ENCODE measurements around the gene DPCD. TPM values are rescaled to one million over a fixed set of nuclear protein-coding genes. Genes with fewer than 3 reads are reported as not detected.

The DPCD gene
- total and polyA plus RNA-seq, 2 of the 8 experiments (the other 6 are each of a cell fraction or from before 2014, with no cell fraction given): 21.2 to 31.4 TPM

DNA sequence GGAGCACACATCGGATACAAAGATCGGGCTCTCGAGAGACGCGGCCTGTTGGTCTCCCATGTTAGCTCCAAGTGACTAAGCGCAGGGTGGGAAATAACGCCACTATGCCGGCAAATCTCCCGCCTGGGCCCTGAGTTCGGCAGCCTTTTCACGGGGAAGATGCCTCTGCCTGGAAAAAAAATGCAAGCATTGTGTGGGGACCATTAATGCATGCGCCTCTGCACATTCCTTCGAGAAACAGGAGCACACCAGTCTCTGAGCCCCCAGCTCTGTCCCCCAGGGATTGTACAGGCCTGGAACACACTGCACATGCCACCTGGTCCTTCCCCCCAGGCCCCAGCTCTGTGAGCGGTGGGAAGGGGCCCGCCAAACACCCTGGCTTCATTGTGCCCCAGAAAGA, 62.7 kb downstream of the DPCD start:
- no peak overlapping the region for H2BK5ac ChIP-seq (ENCODE audit: low read depth, low read length)
- no peaks in the 10 kb centered on the region; the same call in 1 of the 2 replicates for H3K79me1 ChIP-seq (ENCODE audit: low read depth, low read length)
- no peak overlapping the region for H2BK15ac ChIP-seq (ENCODE audit: low read length)
- H3K23me2 ChIP-seq (ENCODE audit: low read depth, low read length): 0 out of 2 replicates have a peak, but pooled peaks cover 1% of the 10 kb centered on the region
- no peak overlapping the region for H3K4me2 ChIP-seq (ENCODE audit: insufficient read depth in 1 of 2, low read depth in 2 of 2, low read length in 2 of 2)
- no peak overlapping the region for H2AFZ ChIP-seq (ENCODE audit: low read length)
- no peak for DNase-seq (ENCODE audit: low read depth in 1 of 2, low spot score in 2 of 2)
- H4K91ac ChIP-seq (replicated peaks; ENCODE audit: insufficient read length, low read length): no peak overlapping the region
- H3K9me3 ChIP-seq (ENCODE audit: insufficient read depth in 2 of 2, low read depth in 1 of 2, low read length in 1 of 2): no peaks in the 10 kb centered on the region
- no peaks in the 10 kb centered on the region for H3K79me2 ChIP-seq (ENCODE audit: control insufficient read depth in 1 of 2, insufficient read depth in 2 of 2, low read length in 2 of 2)
- peak overlapping the region; percentile 48 for H3K18ac ChIP-seq (ENCODE audit: extremely low read depth, low read length)
- no peak overlapping the region for H3K4ac ChIP-seq (replicated peaks; ENCODE audit: insufficient read length, low read depth, low read length)
- H2BK120ac ChIP-seq (replicated peaks; ENCODE audit: low read depth, low read length): no peak overlapping the region
- ChIA-PET CTCF (ENCODE audit: partially characterized antibody) (interaction anchor here (1.0 to 1.5 kb wide), 3 partner anchors 17 to 48 kb away, joined by 4 to 7 read pairs (median 4); no protein-coding TSS in a partner anchor), POLR2A (ENCODE audit: partially characterized antibody) (interaction anchor here (0.7 to 1.1 kb wide), 2 partner anchors 43 to 167 kb away, joined by 3 read pairs; partner anchors contain the start of gene OGA)
- peak overlapping the region; percentile 17; the same call in 1 of the 2 replicates for H4K8ac ChIP-seq (ENCODE audit: extremely low read depth, insufficient read depth, low read length)
- no peak overlapping the region for H3K9ac ChIP-seq (replicated peaks in 1 of 4; ENCODE audit: extremely low read depth in 1 of 4, low read depth in 3 of 4, low read length in 3 of 4)
- H3K4me1 ChIP-seq (replicated peaks in 1 of 4; ENCODE audit: control insufficient read depth in 3 of 4, insufficient read depth in 4 of 4, low read length in 3 of 4): peaks cover 3 to 19% (median 6%) of the 10 kb centered on the region in 4 experiments; a peak in 6 of 7 replicates
- 86% methylated on average over 15 of the region's 15 CpGs; no CpG with 5 or more reads in 1 of the 2 experiments for WGBS, 2 experiments (ENCODE audit: extremely low coverage in 1 of 2, insufficient coverage in 1 of 2, insufficient read length in 1 of 2, insufficient replicate concordance in 2 of 2, low coverage in 1 of 2, low lambda C conversion rate in 2 of 2, missing lambda C conversion rate in 1 of 2)
- no peak overlapping the region for H3K14ac ChIP-seq (ENCODE audit: insufficient read length)
- no peak overlapping the region for H3K23ac ChIP-seq (ENCODE audit: insufficient read length)
- 0 out of 2 replicates have a peak overlapping the region, but pooled peaks have one; percentile 18 for H2BK20ac ChIP-seq (ENCODE audit: low read length)
- no peak overlapping the region for H3K56ac ChIP-seq (replicated peaks; ENCODE audit: insufficient read length, low read depth, low read length)
- no peak for TF ChIP-seq BCL11A (IDR thresholded peaks at IDR 0.05; ENCODE audit: low read depth in 2 of 2, low read length in 2 of 2)
- no peak for TF ChIP-seq SIN3A (conservative IDR thresholded peaks at IDR 0.05 in 1 of 2, IDR thresholded peaks at IDR 0.05 in 1 of 2; ENCODE audit: low read depth in 1 of 2, low read length in 2 of 2)
- no peak for TF ChIP-seq CREB1 (IDR thresholded peaks at IDR 0.05)
- no peak for TF ChIP-seq USF2 (IDR thresholded peaks at IDR 0.05; ENCODE audit: low read length)
- no peak for TF ChIP-seq TAF7 (optimal IDR thresholded peaks at IDR 0.05; ENCODE audit: borderline replicate concordance, low read depth, low read length)
- TF ChIP-seq, protein P1, sequence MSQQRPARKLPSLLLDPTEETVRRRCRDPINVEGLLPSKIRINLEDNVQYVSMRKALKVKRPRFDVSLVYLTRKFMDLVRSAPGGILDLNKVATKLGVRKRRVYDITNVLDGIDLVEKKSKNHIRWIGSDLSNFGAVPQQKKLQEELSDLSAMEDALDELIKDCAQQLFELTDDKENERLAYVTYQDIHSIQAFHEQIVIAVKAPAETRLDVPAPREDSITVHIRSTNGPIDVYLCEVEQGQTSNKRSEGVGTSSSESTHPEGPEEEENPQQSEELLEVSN (IDR thresholded peaks at IDR 0.05): 0 out of 2 replicates have a peak, but pooled peaks have one; percentile 30
- no peaks in the 10 kb centered on the region for H4K20me1 ChIP-seq (replicated peaks in 1 of 2; ENCODE audit: control insufficient read depth in 1 of 2, insufficient read depth in 2 of 2, low read length in 2 of 2)
- no peak overlapping the region for H2BK12ac ChIP-seq (ENCODE audit: low read depth, low read length)
- no peak overlapping the region for H2AK5ac ChIP-seq (ENCODE audit: low read depth, low read length)
- no peak overlapping the region for H3K27ac ChIP-seq (ENCODE audit: low read depth, low read length)
- no peak overlapping the region for H3K4me3 ChIP-seq (ENCODE audit: extremely low read depth in 1 of 4, insufficient read depth in 2 of 4, low read depth in 3 of 4, low read length in 4 of 4)
- no peaks in the 10 kb centered on the region for H3K27me3 ChIP-seq (replicated peaks in 1 of 4; ENCODE audit: control insufficient read depth in 3 of 4, extremely low read depth in 1 of 4, insufficient read depth in 3 of 4, low read length in 3 of 4)
- no peak for FAIRE-seq
- peaks cover 0 to 4% (median 0%) of the 10 kb centered on the region in 4 experiments; a peak in 1 of 8 replicates for H3K36me3 ChIP-seq (ENCODE audit: control insufficient read depth in 2 of 4, insufficient read depth in 4 of 4, low read length in 3 of 4)
- H4K5ac ChIP-seq (ENCODE audit: insufficient read length, low read depth, low read length): peak overlapping the region; percentile 49

All from H1 (cell line).